HCT116 (cell line): Measurements from ENCODE around the gene SLAIN1. TPM values are rescaled to one million over a fixed set of nuclear protein-coding genes. Genes with fewer than 3 reads are reported as not detected.

Experiments used
- ATAC-seq: fragments of 200-7000 bp; cut with Tn5 transposase; 2 replicates; pipeline ENCODE4 v1.9.1; 2020; ENCODE audit warnings: mild to moderate bottlenecking, moderate library complexity
- BruUV-seq: library from RNA; stranded (reverse); fragments of 400-500 nt; replicated peaks from 2 replicates; lab custom pipeline; 2021; lab: Mats Ljungman, UMichigan
- CTCF ChIA-PET: fragments of 300-600 bp; sonication (Branson Sonifier 250); formaldehyde crosslinking; loops from one replicate; lab custom pipeline; 2021; ENCODE audit warnings: antibody characterized with exemption; lab: Charles Lee
- POLR2A ChIA-PET: fragments of 300-600, 350-600 bp; sonication (Branson Sonifier 250); formaldehyde crosslinking; loops from one replicate; lab custom pipeline; 2021; ENCODE audit warnings: antibody characterized with exemption; lab: Charles Lee
- RAD21 ChIA-PET, 2 experiments: fragments of 300-600 bp; sonication (Branson Sonifier 250); formaldehyde crosslinking; loops; one replicate each; lab custom pipeline; 2023; ENCODE audit warnings: low total read pairs in 2 of 2; ENCODE audit not compliant: uncharacterized antibody in 2 of 2, unreplicated experiment in 2 of 2, low non-redundant PET in 1 of 2; lab: Charles Lee
- DNase-seq: peaks from one replicate; pipeline ENCODE4 v3.0.0-alpha.2; 2010; ENCODE audit warnings: low read depth, low spot score
- H2AFZ ChIP-seq: fragments of 200-600 bp; shearing (Covaris generic), sonication (generic); 2 replicates; pipeline ENCODE4 v1.6.1; 2017; ENCODE audit warnings: low read depth, mixed run types, mixed read lengths, antibody characterized with exemption, low read length; ENCODE audit not compliant: poor library complexity, severe bottlenecking
- H3K27ac ChIP-seq: 2 replicates; pipeline ENCODE4 v1.5.1; 2012; ENCODE audit warnings: low read depth, low read length
- H3K27me3 ChIP-seq: fragments of 200-600 bp; sonication (generic); 2 replicates; pipeline ENCODE4 v1.6.1; 2016; ENCODE audit warnings: mixed run types, low read length, mixed read lengths; ENCODE audit not compliant: insufficient read depth
- H3K36me3 ChIP-seq, 2 experiments: fragments of 200-500 bp in 1 of 2; fragments of 200-600 bp in 1 of 2; sonication (Bioruptor generic) in 1 of 2; sonication (generic) in 1 of 2; 2 replicates each; pipeline versions ENCODE4 v1.5.1 to v1.6.1; 2014 to 2016; ENCODE audit warnings: low read length in 2 of 2, inconsistent platforms in 1 of 2, mixed read lengths in 1 of 2, mixed run types in 1 of 2; ENCODE audit not compliant: insufficient read depth in 2 of 2, control insufficient read depth in 1 of 2
- H3K4me1 ChIP-seq, 2 experiments: fragments of 200-600 bp in 1 of 2; sonication (generic) in 1 of 2; 2 replicates each; pipeline versions ENCODE4 v1.5.1 to v1.6.1; 2012 to 2017; ENCODE audit warnings: low read length in 2 of 2, inconsistent platforms in 1 of 2, mild to moderate bottlenecking in 1 of 2, mixed read lengths in 1 of 2, mixed run types in 1 of 2, moderate library complexity in 1 of 2; ENCODE audit not compliant: insufficient read depth in 2 of 2, control insufficient read depth in 1 of 2
- H3K4me2 ChIP-seq: fragments of 200-600 bp; sonication (generic); 2 replicates; pipeline ENCODE4 v1.6.1; 2017; ENCODE audit warnings: mixed run types, low read length, mixed read lengths
- H3K4me3 ChIP-seq, 2 experiments: fragments of 200-600 bp in 1 of 2; sonication (generic) in 1 of 2; replicated peaks in 1 of 2; 2 replicates each; pipeline ENCODE4 v1.5.1; 2011 to 2016; ENCODE audit warnings: low read length in 2 of 2, control low read depth in 1 of 2, low read depth in 1 of 2, mild to moderate bottlenecking in 1 of 2, mixed read lengths in 1 of 2, mixed run types in 1 of 2
- H3K79me2 ChIP-seq: fragments of 200-600 bp; sonication (generic); 2 replicates; pipeline ENCODE4 v1.6.1; 2017; ENCODE audit warnings: mild to moderate bottlenecking, mixed run types, low read length, moderate library complexity, mixed read lengths; ENCODE audit not compliant: insufficient read depth
- H3K9ac ChIP-seq: fragments of 200-600 bp; sonication (generic); 2 replicates; pipeline ENCODE4 v1.6.1; 2016; ENCODE audit warnings: low read length, mixed read lengths
- H3K9me2 ChIP-seq: fragments of 200-600 bp; sonication (generic), shearing (Covaris generic); 2 replicates; pipeline ENCODE4 v1.6.1; 2017; ENCODE audit warnings: mixed run types, mild to moderate bottlenecking, moderate library complexity; ENCODE audit not compliant: insufficient read depth
- H3K9me3 ChIP-seq, 2 experiments: fragments of 200-500 bp in 1 of 2; fragments of 200-600 bp in 1 of 2; sonication (Bioruptor generic) in 1 of 2; sonication (generic) in 1 of 2; 2 replicates each; pipeline ENCODE4 v1.6.1; 2014 to 2017; ENCODE audit warnings: low read length in 2 of 2, mixed read lengths in 2 of 2, inconsistent platforms in 1 of 2, low read depth in 1 of 2, mild to moderate bottlenecking in 1 of 2, mixed run types in 1 of 2, moderate library complexity in 1 of 2; ENCODE audit not compliant: control insufficient read depth in 1 of 2, insufficient read depth in 1 of 2
- H4K20me1 ChIP-seq: fragments of 200-600 bp; sonication (generic), shearing (Covaris generic); 2 replicates; pipeline ENCODE4 v1.6.1; 2017; ENCODE audit warnings: mixed run types, mild to moderate bottlenecking, moderate library complexity; ENCODE audit not compliant: insufficient read depth
- ATF3 ChIP-seq: IDR thresholded peaks from 2 replicates; pipeline ENCODE4 v1.6.1; 2012
- CEBPB ChIP-seq: IDR thresholded peaks from 2 replicates; pipeline ENCODE4 v1.6.1; 2012; ENCODE audit warnings: low read depth
- CTCF ChIP-seq, 3 experiments: fragments of 200-600 bp in 1 of 3; sonication (generic) in 1 of 3; IDR thresholded peaks in 2 of 3; conservative IDR thresholded peaks in 1 of 3; 2 replicates each; pipeline ENCODE4 v1.5.1; 2012 to 2017; ENCODE audit warnings: low read depth in 2 of 3, low read length in 2 of 3, antibody characterized with exemption in 1 of 3, borderline replicate concordance in 1 of 3, control low read depth in 1 of 3, mild to moderate bottlenecking in 1 of 3, mixed read lengths in 1 of 3, mixed run types in 1 of 3, moderate library complexity in 1 of 3; ENCODE audit not compliant: insufficient read depth in 1 of 3
- EGR1 ChIP-seq: IDR thresholded peaks from 2 replicates; pipeline ENCODE4 v1.6.1; 2012; ENCODE audit warnings: low read depth
- ELF1 ChIP-seq: IDR thresholded peaks from 2 replicates; pipeline ENCODE4 v1.6.1; 2012; ENCODE audit warnings: low read depth, borderline replicate concordance
- EZH2 ChIP-seq: fragments of 200-600 bp; sonication (generic); IDR thresholded peaks from 2 replicates; pipeline ENCODE4 v1.6.1; 2017; ENCODE audit warnings: antibody characterized with exemption, mixed run types
- EZH2phosphoT487 ChIP-seq: fragments of 200-600 bp; IDR thresholded peaks from 2 replicates; pipeline ENCODE4 v1.6.1; 2018; ENCODE audit warnings: antibody characterized with exemption, borderline replicate concordance
- JUND ChIP-seq: IDR thresholded peaks from 2 replicates; pipeline ENCODE4 v1.6.1; 2012
- POLR2AphosphoS5 ChIP-seq: IDR thresholded peaks from 2 replicates; pipeline ENCODE4 v1.6.1; 2011; ENCODE audit warnings: mild to moderate bottlenecking, low read depth, low read length, moderate library complexity
- RAD21 ChIP-seq: IDR thresholded peaks from 2 replicates; pipeline ENCODE4 v1.6.1; 2012; ENCODE audit warnings: low read depth, mild to moderate bottlenecking
- SP1 ChIP-seq: IDR thresholded peaks from 2 replicates; pipeline ENCODE4 v1.6.1; 2012; ENCODE audit warnings: low read depth
- SRF ChIP-seq: IDR thresholded peaks from 2 replicates; pipeline ENCODE4 v1.6.1; 2012; ENCODE audit warnings: low read depth
- ZFX ChIP-seq: fragments of 450-650 bp; IDR thresholded peaks from 2 replicates; pipeline ENCODE4 v1.6.1; 2017
- ZNF274 ChIP-seq: fragments of 200-500 bp; sonication (Bioruptor generic); IDR thresholded peaks from 2 replicates; pipeline ENCODE4 v1.6.1; 2014; ENCODE audit warnings: mild to moderate bottlenecking, low read depth, low read length, inconsistent platforms
- intact Hi-C: fragments of 100-400 bp; cut with micrococcal nuclease; formaldehyde crosslinking; loops from 2 replicates; pipeline ENCODE4 v1.10.0; 2022
- total RNA-seq: library from RNA; stranded (reverse); gene quantifications from one replicate; pipeline ENCODE4 v1.2.1, GENCODE V29; 2021; ENCODE audit not compliant: unreplicated experiment
- TF ChIP-seq, protein P1 (sequence below): IDR thresholded peaks from 2 replicates; pipeline ENCODE4 v1.6.1; 2011; ENCODE audit warnings: mild to moderate bottlenecking, low read length, moderate library complexity; ENCODE audit not compliant: insufficient replicate concordance; ENCODE audit errors: extremely low read depth
- TF ChIP-seq, protein P2 (sequence below): IDR thresholded peaks from 2 replicates; pipeline ENCODE4 v1.6.1; 2012
- TF ChIP-seq, protein P3 (sequence below): IDR thresholded peaks from 2 replicates; pipeline ENCODE4 v1.6.1; 2012; ENCODE audit warnings: low read depth

Gene SLAIN1
- total RNA-seq, 1 experiment from 2014 or later = 0.34 TPM

- no peak overlapping the region for H3K4me2 ChIP-seq
- ChIA-PET RAD21 (no interaction called here), CTCF (no interaction called here), POLR2A (no interaction called here)
- no peak overlapping the region for H2AFZ ChIP-seq
- ATAC-seq (no peak), DNase-seq (no peak)
- H3K79me2 ChIP-seq = no peaks in the 10 kb centered on the region
- H3K36me3 ChIP-seq = no peaks in the 10 kb centered on the region
- no peak overlapping the region for H3K9ac ChIP-seq
- no peaks in the 10 kb centered on the region for H4K20me1 ChIP-seq
- H3K9me2 ChIP-seq = no peaks in the 10 kb centered on the region
- no peak for TF ChIP-seq POLR2AphosphoS5
- no peak for TF ChIP-seq CTCF (IDR thresholded peaks at IDR 0.05 in 2 of 3, conservative IDR thresholded peaks at IDR 0.05 in 1 of 3; ENCODE audit: borderline replicate concordance in 1 of 3, insufficient read depth in 1 of 3, low read depth in 2 of 3, low read length in 2 of 3)
- TF ChIP-seq ELF1 = no peak
- no peak for TF ChIP-seq ZFX
- TF ChIP-seq JUND = no peak
- no peak for TF ChIP-seq RAD21
- no peak for TF ChIP-seq ZNF274
- TF ChIP-seq, protein P1, sequence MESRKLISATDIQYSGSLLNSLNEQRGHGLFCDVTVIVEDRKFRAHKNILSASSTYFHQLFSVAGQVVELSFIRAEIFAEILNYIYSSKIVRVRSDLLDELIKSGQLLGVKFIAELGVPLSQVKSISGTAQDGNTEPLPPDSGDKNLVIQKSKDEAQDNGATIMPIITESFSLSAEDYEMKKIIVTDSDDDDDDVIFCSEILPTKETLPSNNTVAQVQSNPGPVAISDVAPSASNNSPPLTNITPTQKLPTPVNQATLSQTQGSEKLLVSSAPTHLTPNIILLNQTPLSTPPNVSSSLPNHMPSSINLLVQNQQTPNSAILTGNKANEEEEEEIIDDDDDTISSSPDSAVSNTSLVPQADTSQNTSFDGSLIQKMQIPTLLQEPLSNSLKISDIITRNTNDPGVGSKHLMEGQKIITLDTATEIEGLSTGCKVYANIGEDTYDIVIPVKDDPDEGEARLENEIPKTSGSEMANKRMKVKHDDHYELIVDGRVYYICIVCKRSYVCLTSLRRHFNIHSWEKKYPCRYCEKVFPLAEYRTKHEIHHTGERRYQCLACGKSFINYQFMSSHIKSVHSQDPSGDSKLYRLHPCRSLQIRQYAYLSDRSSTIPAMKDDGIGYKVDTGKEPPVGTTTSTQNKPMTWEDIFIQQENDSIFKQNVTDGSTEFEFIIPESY = no peak
- no peak for TF ChIP-seq SP1
- TF ChIP-seq, protein P2, sequence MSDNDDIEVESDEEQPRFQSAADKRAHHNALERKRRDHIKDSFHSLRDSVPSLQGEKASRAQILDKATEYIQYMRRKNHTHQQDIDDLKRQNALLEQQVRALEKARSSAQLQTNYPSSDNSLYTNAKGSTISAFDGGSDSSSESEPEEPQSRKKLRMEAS = no peak
- TF ChIP-seq CEBPB = no peak
- TF ChIP-seq, protein P3, sequence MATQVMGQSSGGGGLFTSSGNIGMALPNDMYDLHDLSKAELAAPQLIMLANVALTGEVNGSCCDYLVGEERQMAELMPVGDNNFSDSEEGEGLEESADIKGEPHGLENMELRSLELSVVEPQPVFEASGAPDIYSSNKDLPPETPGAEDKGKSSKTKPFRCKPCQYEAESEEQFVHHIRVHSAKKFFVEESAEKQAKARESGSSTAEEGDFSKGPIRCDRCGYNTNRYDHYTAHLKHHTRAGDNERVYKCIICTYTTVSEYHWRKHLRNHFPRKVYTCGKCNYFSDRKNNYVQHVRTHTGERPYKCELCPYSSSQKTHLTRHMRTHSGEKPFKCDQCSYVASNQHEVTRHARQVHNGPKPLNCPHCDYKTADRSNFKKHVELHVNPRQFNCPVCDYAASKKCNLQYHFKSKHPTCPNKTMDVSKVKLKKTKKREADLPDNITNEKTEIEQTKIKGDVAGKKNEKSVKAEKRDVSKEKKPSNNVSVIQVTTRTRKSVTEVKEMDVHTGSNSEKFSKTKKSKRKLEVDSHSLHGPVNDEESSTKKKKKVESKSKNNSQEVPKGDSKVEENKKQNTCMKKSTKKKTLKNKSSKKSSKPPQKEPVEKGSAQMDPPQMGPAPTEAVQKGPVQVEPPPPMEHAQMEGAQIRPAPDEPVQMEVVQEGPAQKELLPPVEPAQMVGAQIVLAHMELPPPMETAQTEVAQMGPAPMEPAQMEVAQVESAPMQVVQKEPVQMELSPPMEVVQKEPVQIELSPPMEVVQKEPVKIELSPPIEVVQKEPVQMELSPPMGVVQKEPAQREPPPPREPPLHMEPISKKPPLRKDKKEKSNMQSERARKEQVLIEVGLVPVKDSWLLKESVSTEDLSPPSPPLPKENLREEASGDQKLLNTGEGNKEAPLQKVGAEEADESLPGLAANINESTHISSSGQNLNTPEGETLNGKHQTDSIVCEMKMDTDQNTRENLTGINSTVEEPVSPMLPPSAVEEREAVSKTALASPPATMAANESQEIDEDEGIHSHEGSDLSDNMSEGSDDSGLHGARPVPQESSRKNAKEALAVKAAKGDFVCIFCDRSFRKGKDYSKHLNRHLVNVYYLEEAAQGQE = no peak
- TF ChIP-seq EZH2phosphoT487 = no peak
- no peak for TF ChIP-seq ATF3
- no peak for TF ChIP-seq EGR1
- TF ChIP-seq SRF = no peak
- no peak for TF ChIP-seq EZH2
- H3K27ac ChIP-seq = no peak overlapping the region
- H3K4me1 ChIP-seq = no peaks in the 10 kb centered on the region
- H3K27me3 ChIP-seq = no peaks in the 10 kb centered on the region
- no peaks in the 10 kb centered on the region for H3K9me3 ChIP-seq
- intact Hi-C loops = no loop called here
- no TSS peak for BruUV-seq
- no peak overlapping the region for H3K4me3 ChIP-seq
Measured at GRCh38 chr13:77800219-77800618, 102.7 kb downstream of the SLAIN1 start.
